Measurements from ENCODE around the gene RNPEP.
"Not testable (repeated sequence)": the region's sequence is repeated elsewhere in the genome, so short reads cannot be mapped to it uniquely, and the experiment has no call there.

Gene RNPEP

GRCh38 chr1:201938440-201939035, 43.9 kb upstream of the RNPEP start:
- Histone ChIP-seq H4K91ac (ENCODE audit: low read depth, low read length, poor library complexity) (no peak overlapping the region), H2BK12ac (ENCODE audit: low read length) (no peak overlapping the region), H3K14ac (ENCODE audit: low read length) (no peak overlapping the region), H3K4ac (ENCODE audit: low read length) (no peak overlapping the region), H3K27ac (replicated peaks; ENCODE audit: low read length) (no peak overlapping the region), H3K9me3 (replicated peaks in 1 of 2; ENCODE audit: control insufficient read depth in 2 of 2, insufficient read depth in 1 of 2, low read depth in 1 of 2, low read length in 2 of 2) (no peaks in the 10 kb centered on the region), H3K4me1 (ENCODE audit: control insufficient read depth in 2 of 2, insufficient read depth in 1 of 2, low read depth in 1 of 2, low read length in 2 of 2) (peaks cover 11 to 16% of the 10 kb centered on the region in 2 donors), H2BK5ac (ENCODE audit: low read length) (no peak overlapping the region), H3K79me1 (ENCODE audit: low read depth, low read length) (no peaks in the 10 kb centered on the region), H3K4me2 (ENCODE audit: insufficient read depth, low read length, poor library complexity, severe bottlenecking) (no peak overlapping the region), H3K36me3 (replicated peaks in 1 of 2; ENCODE audit: control insufficient read depth in 2 of 2, insufficient read depth in 2 of 2, low read length in 2 of 2) (no peaks in the 10 kb centered on the region), H2AFZ (ENCODE audit: low read length) (peak overlapping the region; percentile 52), H4K8ac (ENCODE audit: low read depth, low read length) (no peak overlapping the region), H3K9ac (ENCODE audit: low read depth, low read length, poor library complexity) (no peak overlapping the region), H2BK120ac (ENCODE audit: low read depth, low read length) (no peak overlapping the region), H3K23ac (ENCODE audit: low read depth, low read length, poor library complexity) (no peak overlapping the region), H2AK5ac (ENCODE audit: low read depth, low read length) (no peak overlapping the region), H3K27me3 (ENCODE audit: control insufficient read depth in 3 of 3, insufficient read depth in 3 of 3, low read depth in 1 of 3, low read length in 3 of 3) (peaks cover 0 to 13% (median 0%) of the 10 kb centered on the region in 3 experiments), H3K18ac (ENCODE audit: low read length) (no peak overlapping the region), H2BK15ac (ENCODE audit: low read length) (no peak overlapping the region), H3K4me3 (ENCODE audit: low read length in 2 of 2) (no peak overlapping the region)
- DNase-seq (ENCODE audit: low spot score): no peak
- no CpG with 5 or more reads among the region's 4 CpGs for WGBS, 2 donors (ENCODE audit: extremely low coverage in 2 of 2, insufficient read length in 2 of 2, insufficient replicate concordance in 1 of 2)

GRCh38 chr1:201939148-201939547, 43.3 kb upstream of the RNPEP start:
- H3K4me3 ChIP-seq (ENCODE audit: low read length in 2 of 2): no peak overlapping the region
- no peak overlapping the region for H3K27ac ChIP-seq (replicated peaks; ENCODE audit: low read length)
- no peak for DNase-seq (ENCODE audit: low spot score)
- H3K23ac ChIP-seq (ENCODE audit: low read depth, low read length, poor library complexity): no peak overlapping the region
- no peaks in the 10 kb centered on the region for H3K9me3 ChIP-seq (replicated peaks in 1 of 2; ENCODE audit: control insufficient read depth in 2 of 2, insufficient read depth in 1 of 2, low read depth in 1 of 2, low read length in 2 of 2)
- no peaks in the 10 kb centered on the region for H3K36me3 ChIP-seq (replicated peaks in 1 of 2; ENCODE audit: control insufficient read depth in 2 of 2, insufficient read depth in 2 of 2, low read length in 2 of 2)
- H3K14ac ChIP-seq (ENCODE audit: low read length): no peak overlapping the region
- no peak overlapping the region for H2AFZ ChIP-seq (ENCODE audit: low read length)
- no peaks in the 10 kb centered on the region for H3K79me1 ChIP-seq (ENCODE audit: low read depth, low read length)
- peaks cover 0 to 18% (median 0%) of the 10 kb centered on the region in 3 experiments for H3K27me3 ChIP-seq (ENCODE audit: control insufficient read depth in 3 of 3, insufficient read depth in 3 of 3, low read depth in 1 of 3, low read length in 3 of 3)
- no CpG with 5 or more reads among the region's 4 CpGs for WGBS, 2 donors (ENCODE audit: extremely low coverage in 2 of 2, insufficient read length in 2 of 2, insufficient replicate concordance in 1 of 2)
- H3K4me2 ChIP-seq (ENCODE audit: insufficient read depth, low read length, poor library complexity, severe bottlenecking): no peak overlapping the region
- H2BK12ac ChIP-seq (ENCODE audit: low read length): no peak overlapping the region
- no peak overlapping the region for H3K18ac ChIP-seq (ENCODE audit: low read length)
- H2BK120ac ChIP-seq (ENCODE audit: low read depth, low read length): no peak overlapping the region
- no peak overlapping the region for H3K9ac ChIP-seq (ENCODE audit: low read depth, low read length, poor library complexity)
- H2AK5ac ChIP-seq (ENCODE audit: low read depth, low read length): no peak overlapping the region
- no peak overlapping the region for H2BK15ac ChIP-seq (ENCODE audit: low read length)
- H4K91ac ChIP-seq (ENCODE audit: low read depth, low read length, poor library complexity): no peak overlapping the region
- peaks cover 9 to 12% of the 10 kb centered on the region in 2 donors for H3K4me1 ChIP-seq (ENCODE audit: control insufficient read depth in 2 of 2, insufficient read depth in 1 of 2, low read depth in 1 of 2, low read length in 2 of 2)
- no peak overlapping the region for H2BK5ac ChIP-seq (ENCODE audit: low read length)
- no peak overlapping the region for H4K8ac ChIP-seq (ENCODE audit: low read depth, low read length)
- H3K4ac ChIP-seq (ENCODE audit: low read length): no peak overlapping the region

GRCh38 chr1:201939574-201939973, 42.9 kb upstream of the RNPEP start:
- Histone ChIP-seq H2BK15ac (ENCODE audit: low read length) (no peak overlapping the region), H3K27me3 (ENCODE audit: control insufficient read depth in 3 of 3, insufficient read depth in 3 of 3, low read depth in 1 of 3, low read length in 3 of 3) (peaks cover 0 to 21% (median 0%) of the 10 kb centered on the region in 3 experiments), H2AFZ (ENCODE audit: low read length) (peak overlapping the region; percentile 51), H3K4me3 (ENCODE audit: low read length in 2 of 2) (no peak overlapping the region), H3K79me1 (ENCODE audit: low read depth, low read length) (no peaks in the 10 kb centered on the region), H2BK120ac (ENCODE audit: low read depth, low read length) (no peak overlapping the region), H4K8ac (ENCODE audit: low read depth, low read length) (no peak overlapping the region), H3K4ac (ENCODE audit: low read length) (no peak overlapping the region), H3K9me3 (replicated peaks in 1 of 2; ENCODE audit: control insufficient read depth in 2 of 2, insufficient read depth in 1 of 2, low read depth in 1 of 2, low read length in 2 of 2) (no peaks in the 10 kb centered on the region), H2BK12ac (ENCODE audit: low read length) (no peak overlapping the region), H3K36me3 (replicated peaks in 1 of 2; ENCODE audit: control insufficient read depth in 2 of 2, insufficient read depth in 2 of 2, low read length in 2 of 2) (no peaks in the 10 kb centered on the region), H3K9ac (ENCODE audit: low read depth, low read length, poor library complexity) (no peak overlapping the region), H3K14ac (ENCODE audit: low read length) (no peak overlapping the region), H3K18ac (ENCODE audit: low read length) (peak overlapping the region; percentile 27), H2AK5ac (ENCODE audit: low read depth, low read length) (peak overlapping the region; percentile 64), H4K91ac (ENCODE audit: low read depth, low read length, poor library complexity) (no peak overlapping the region), H2BK5ac (ENCODE audit: low read length) (no peak overlapping the region), H3K4me1 (ENCODE audit: control insufficient read depth in 2 of 2, insufficient read depth in 1 of 2, low read depth in 1 of 2, low read length in 2 of 2) (peaks cover 8 to 11% of the 10 kb centered on the region in 2 donors), H3K4me2 (ENCODE audit: insufficient read depth, low read length, poor library complexity, severe bottlenecking) (no peak overlapping the region), H3K27ac (replicated peaks; ENCODE audit: low read length) (no peak overlapping the region), H3K23ac (ENCODE audit: low read depth, low read length, poor library complexity) (no peak overlapping the region)
- WGBS, 2 donors (ENCODE audit: extremely low coverage in 2 of 2, insufficient read length in 2 of 2, insufficient replicate concordance in 1 of 2): no CpG with 5 or more reads among the region's 5 CpGs
- no peak for DNase-seq (ENCODE audit: low spot score)

- not testable (repeated sequence) for H2BK15ac ChIP-seq (ENCODE audit: low read length); H2BK5ac ChIP-seq (ENCODE audit: low read length); H3K9me3 ChIP-seq (replicated peaks in 1 of 2; ENCODE audit: control insufficient read depth in 2 of 2, insufficient read depth in 1 of 2, low read depth in 1 of 2, low read length in 2 of 2); H2AK5ac ChIP-seq (ENCODE audit: low read depth, low read length); H3K4ac ChIP-seq (ENCODE audit: low read length); H3K4me2 ChIP-seq (ENCODE audit: insufficient read depth, low read length, poor library complexity, severe bottlenecking); H3K14ac ChIP-seq (ENCODE audit: low read length); H3K79me1 ChIP-seq (ENCODE audit: low read depth, low read length); H3K23ac ChIP-seq (ENCODE audit: low read depth, low read length, poor library complexity); H3K4me3 ChIP-seq (ENCODE audit: low read length in 2 of 2); H4K91ac ChIP-seq (ENCODE audit: low read depth, low read length, poor library complexity); H3K36me3 ChIP-seq (replicated peaks in 1 of 2; ENCODE audit: control insufficient read depth in 2 of 2, insufficient read depth in 2 of 2, low read length in 2 of 2); DNase-seq (ENCODE audit: low spot score); H4K8ac ChIP-seq (ENCODE audit: low read depth, low read length); H3K27ac ChIP-seq (replicated peaks; ENCODE audit: low read length); H2BK120ac ChIP-seq (ENCODE audit: low read depth, low read length); H2BK12ac ChIP-seq (ENCODE audit: low read length); H3K9ac ChIP-seq (ENCODE audit: low read depth, low read length, poor library complexity); H2AFZ ChIP-seq (ENCODE audit: low read length)
- peaks cover 0 to 24% (median 0%) of the 10 kb centered on the region in 3 experiments for H3K27me3 ChIP-seq (ENCODE audit: control insufficient read depth in 3 of 3, insufficient read depth in 3 of 3, low read depth in 1 of 3, low read length in 3 of 3)
- peaks cover 9 to 12% of the 10 kb centered on the region in 2 donors for H3K4me1 ChIP-seq (ENCODE audit: control insufficient read depth in 2 of 2, insufficient read depth in 1 of 2, low read depth in 1 of 2, low read length in 2 of 2)
- no CpG with 5 or more reads among the region's 10 CpGs for WGBS, 2 donors (ENCODE audit: extremely low coverage in 2 of 2, insufficient read length in 2 of 2, insufficient replicate concordance in 1 of 2)
- peak overlapping the region; percentile 58 for H3K18ac ChIP-seq (ENCODE audit: low read length)
Measured at GRCh38 chr1:201940316-201940715, 42.1 kb upstream of the RNPEP start.

Data from neuronal stem cell (in vitro differentiated cells).